Neural cell (in vitro differentiated cells): Measurements from ENCODE around the gene PCLAF. TPM values are rescaled to one million over a fixed set of nuclear protein-coding genes. Genes with fewer than 3 reads are reported as not detected.

ENCODE experiments used
- H2AFZ ChIP-seq: fragments of 200-600, 300-800 bp; sonication (generic), shearing (Covaris generic); 2 replicates; pipeline ENCODE4 v1.6.0; 2014; ENCODE audit warnings: low read depth, mild to moderate bottlenecking, antibody characterized with exemption, low read length, moderate library complexity
- H3F3A ChIP-seq: fragments of 200-600 bp; shearing (Covaris generic); 2 replicates; pipeline ENCODE4 v1.6.1; 2016; ENCODE audit warnings: mild to moderate bottlenecking, moderate library complexity, mixed read lengths, antibody characterized with exemption, low read length; ENCODE audit not compliant: insufficient read depth, poor library complexity, severe bottlenecking
- H3K27ac ChIP-seq: fragments of 200-600, 300-800 bp; sonication (generic), shearing (Covaris generic); 2 replicates; pipeline ENCODE4 v1.5.1; 2014; ENCODE audit warnings: mild to moderate bottlenecking, low read length, moderate library complexity
- H3K27me3 ChIP-seq: fragments of 300-800, 200-600 bp; sonication (generic), shearing (Covaris generic); 2 replicates; pipeline ENCODE4 v1.6.0; 2014; ENCODE audit warnings: mild to moderate bottlenecking, low read depth, low read length, moderate library complexity; ENCODE audit not compliant: insufficient read depth
- H3K36me3 ChIP-seq: fragments of 300-800, 200-600 bp; sonication (generic), shearing (Covaris generic); 2 replicates; pipeline ENCODE4 v1.5.1; 2014; ENCODE audit warnings: mild to moderate bottlenecking, antibody characterized with exemption, low read length, moderate library complexity; ENCODE audit not compliant: insufficient read depth
- H3K4me2 ChIP-seq: fragments of 300-800, 200-600 bp; sonication (generic), shearing (Covaris generic); 2 replicates; pipeline ENCODE4 v1.6.0; 2014; ENCODE audit warnings: mild to moderate bottlenecking, low read length
- H3K4me3 ChIP-seq: fragments of 300-800, 200-600 bp; sonication (generic), shearing (Covaris generic); 2 replicates; pipeline ENCODE4 v1.5.1; 2014; ENCODE audit warnings: mild to moderate bottlenecking, low read length, moderate library complexity
- H3K79me2 ChIP-seq: fragments of 200-600 bp; shearing (Covaris generic); replicated peaks from 2 replicates; pipeline ENCODE4 v1.6.0; 2014; ENCODE audit warnings: mild to moderate bottlenecking, low read length, moderate library complexity; ENCODE audit not compliant: insufficient read depth
- H3K9ac ChIP-seq: fragments of 300-800, 200-600 bp; sonication (generic), shearing (Covaris generic); 2 replicates; pipeline ENCODE4 v1.6.1; 2016; ENCODE audit warnings: mild to moderate bottlenecking, low read length, mixed read lengths
- H3K9me2 ChIP-seq: fragments of 200-600 bp; shearing (Covaris generic); 2 replicates; pipeline ENCODE4 v1.6.1; 2016; ENCODE audit warnings: mild to moderate bottlenecking, low read length, mixed read lengths; ENCODE audit not compliant: insufficient read depth
- H3K9me3 ChIP-seq: fragments of 200-600, 300-800 bp; sonication (generic), shearing (Covaris generic); 2 replicates; pipeline ENCODE4 v1.6.1; 2016; ENCODE audit warnings: mild to moderate bottlenecking, mixed run types, low read length, moderate library complexity, mixed read lengths
- H4K20me1 ChIP-seq: fragments of 200-600 bp; shearing (Covaris generic); 2 replicates; pipeline ENCODE4 v1.6.1; 2016; ENCODE audit warnings: mild to moderate bottlenecking, mixed run types; ENCODE audit not compliant: insufficient read depth
- CTCF ChIP-seq: fragments of 450-650 bp; IDR thresholded peaks from 2 replicates; pipeline ENCODE4 v1.5.1; 2014; ENCODE audit warnings: antibody characterized with exemption, mild to moderate bottlenecking, moderate library complexity; ENCODE audit not compliant: poor library complexity, severe bottlenecking
- EP300 ChIP-seq: fragments of 450-650 bp; conservative IDR thresholded peaks from 2 replicates; pipeline ENCODE4 v1.6.1; 2014; ENCODE audit warnings: antibody characterized with exemption, mild to moderate bottlenecking, moderate library complexity; ENCODE audit not compliant: poor library complexity, severe bottlenecking
- EZH2 ChIP-seq: fragments of 200-600, 300-800 bp; shearing (Covaris generic), sonication (generic); IDR thresholded peaks from 2 replicates; pipeline ENCODE4 v1.6.1; 2014; ENCODE audit warnings: antibody characterized with exemption, low read length, borderline replicate concordance, mild to moderate bottlenecking; ENCODE audit not compliant: insufficient read depth, poor library complexity, severe bottlenecking
- MXI1 ChIP-seq: fragments of 450-650 bp; conservative IDR thresholded peaks from 2 replicates; pipeline ENCODE4 v1.6.1; 2014; ENCODE audit warnings: antibody characterized with exemption, mild to moderate bottlenecking; ENCODE audit not compliant: poor library complexity, severe bottlenecking
- POLR2AphosphoS5 ChIP-seq: IDR thresholded peaks from 2 replicates; pipeline ENCODE4 v1.6.1; 2012
- RAD21 ChIP-seq: fragments of 450-650 bp; conservative IDR thresholded peaks from 2 replicates; pipeline ENCODE4 v1.6.1; 2014; ENCODE audit warnings: antibody characterized with exemption, mild to moderate bottlenecking, moderate library complexity
- REST ChIP-seq: IDR thresholded peaks from 2 replicates; pipeline ENCODE4 v1.6.1; 2012; ENCODE audit warnings: borderline replicate concordance
- SMC3 ChIP-seq: fragments of 450-650 bp; conservative IDR thresholded peaks from 2 replicates; pipeline ENCODE4 v1.6.1; 2014; ENCODE audit warnings: antibody characterized with exemption, mild to moderate bottlenecking, moderate library complexity; ENCODE audit not compliant: poor library complexity
- TAF1 ChIP-seq: IDR thresholded peaks from 2 replicates; pipeline ENCODE4 v1.6.1; 2012; ENCODE audit warnings: low read depth
- polyA plus RNA-seq: library from polyadenylated mRNA; depleted of rRNA; stranded (reverse); fragments of >200 nt; gene quantifications from 2 replicates; pipeline ENCODE4 v1.2.3, GENCODE V29; 2014

Gene PCLAF
- polyA plus RNA-seq, 1 donor from 2014 or later: 10.8 TPM

- Histone ChIP-seq H3K9ac (peak within 1 kb of the TSS; percentile 71), H3F3A (no peaks in the 10 kb centered on the region), H3K4me2 (peak within 1 kb of the TSS; percentile 52), H3K4me3 (peak within 1 kb of the TSS; percentile 70), H3K27me3 (no peaks in the 10 kb centered on the region), H4K20me1 (no peaks in the 10 kb centered on the region), H3K36me3 (no peaks in the 10 kb centered on the region), H2AFZ (peak within 1 kb of the TSS; percentile 53), H3K79me2 (peaks cover 19% of the 10 kb centered on the region), H3K9me3 (no peaks in the 10 kb centered on the region), H3K27ac (peak within 1 kb of the TSS; percentile 81), H3K9me2 (no peaks in the 10 kb centered on the region)
- TF ChIP-seq SMC3 (peak; percentile 77), POLR2AphosphoS5 (peak; percentile 97), EZH2 (no peak), REST (peak; percentile 90), CTCF (peak; percentile 60), TAF1 (peak; percentile 97), MXI1 (peak; percentile 89), RAD21 (peak; percentile 72), EP300 (peak; percentile 69)
These were observed 6.4 kb upstream of the PCLAF start, which contains the start of gene TRIP4 for GRCh38 chr15:64387562-64388168. Gene TRIP4 (plus strand): TSS chr15:64387836. CDS start chr15:64387864, 28 bp downstream.

- H3K36me3 ChIP-seq: no peaks in the 10 kb centered on the region
- no peaks in the 10 kb centered on the region for H3K27me3 ChIP-seq
- H3K79me2 ChIP-seq: peaks cover 19% of the 10 kb centered on the region
- no peak overlapping the region for H2AFZ ChIP-seq
- H3K9me3 ChIP-seq: no peaks in the 10 kb centered on the region
- no peaks in the 10 kb centered on the region for H3F3A ChIP-seq
- no peak overlapping the region for H3K4me2 ChIP-seq
- H3K9ac ChIP-seq: no peak overlapping the region
- no peak overlapping the region for H3K4me3 ChIP-seq
- TF ChIP-seq RAD21 (no peak), POLR2AphosphoS5 (no peak), CTCF (no peak), EP300 (no peak), TAF1 (no peak), REST (no peak), MXI1 (no peak), SMC3 (no peak), EZH2 (no peak)
- H3K9me2 ChIP-seq: no peaks in the 10 kb centered on the region
- no peak overlapping the region for H3K27ac ChIP-seq
- H4K20me1 ChIP-seq: no peaks in the 10 kb centered on the region
These were observed 5.0 kb upstream of the PCLAF start for GRCh38 chr15:64386291-64386690.
